AG20443 (cell line): ENCODE data around the gene ZC3H12D.

Experiments
- DNase-seq: peaks from one replicate; pipeline ENCODE4 v3.0.0; 2012; ENCODE audit warnings: low spot score, mixed read lengths

The ZC3H12D gene

GRCh38 chr6:149443411-149444181 is 41.2 kb downstream of the ZC3H12D start:
- DNase-seq: no peak

GRCh38 chr6:149441740-149442139 is 43.1 kb downstream of the ZC3H12D start:
- no peak for DNase-seq

GRCh38 chr6:149440735-149441671 is 43.8 kb downstream of the ZC3H12D start:
- no peak for DNase-seq

- DNase-seq: no peak
These were observed 45.2 kb downstream of the ZC3H12D start for GRCh38 chr6:149439626-149440025.

GRCh38 chr6:149438855-149439254 is 46.0 kb downstream of the ZC3H12D start:
- DNase-seq: no peak

- no peak for DNase-seq
These were observed 47.6 kb downstream of the ZC3H12D start for GRCh38 chr6:149437212-149437611.

GRCh38 chr6:149436647-149437046 is 48.2 kb downstream of the ZC3H12D start:
- no peak for DNase-seq

GRCh38 chr6:149435919-149436586 is 48.8 kb downstream of the ZC3H12D start:
- DNase-seq: no peak

GRCh38 chr6:149433881-149434280 is 50.9 kb downstream of the ZC3H12D start:
- DNase-seq: peak; percentile 7

- DNase-seq: no peak
These were observed 51.4 kb downstream of the ZC3H12D start for GRCh38 chr6:149433405-149433804.

GRCh38 chr6:149431905-149432775 is 52.7 kb downstream of the ZC3H12D start:
- DNase-seq: peak; percentile 92

GRCh38 chr6:149429427-149430360 is 55.1 kb downstream of the ZC3H12D start:
- no peak for DNase-seq

GRCh38 chr6:149428606-149429005 is 56.2 kb downstream of the ZC3H12D start:
- no peak for DNase-seq

- no peak for DNase-seq
These were observed 59.1 kb downstream of the ZC3H12D start for GRCh38 chr6:149425754-149426153.

- no peak for DNase-seq
These were observed 59.6 kb downstream of the ZC3H12D start for GRCh38 chr6:149425224-149425623.

- DNase-seq: peak; percentile 12
These were observed 60.8 kb downstream of the ZC3H12D start for GRCh38 chr6:149423964-149424440.

GRCh38 chr6:149422581-149422980 is 62.2 kb downstream of the ZC3H12D start:
- no peak for DNase-seq

- DNase-seq: no peak
These were observed 63.7 kb downstream of the ZC3H12D start for GRCh38 chr6:149421132-149421531.

- no peak for DNase-seq
These were observed 65.0 kb downstream of the ZC3H12D start for GRCh38 chr6:149419696-149420404.

GRCh38 chr6:149414821-149415220 is 70.0 kb downstream of the ZC3H12D start:
- no peak for DNase-seq
